Neural cell (in vitro differentiated cells): Measurements from ENCODE around the gene CTNNBL1.

ENCODE experiments used
- CTCF ChIP-seq: fragments of 450-650 bp; IDR thresholded peaks from 2 replicates; pipeline ENCODE4 v1.5.1; 2014; ENCODE audit warnings: antibody characterized with exemption, mild to moderate bottlenecking, moderate library complexity; ENCODE audit not compliant: poor library complexity, severe bottlenecking
- EP300 ChIP-seq: fragments of 450-650 bp; conservative IDR thresholded peaks from 2 replicates; pipeline ENCODE4 v1.6.1; 2014; ENCODE audit warnings: antibody characterized with exemption, mild to moderate bottlenecking, moderate library complexity; ENCODE audit not compliant: poor library complexity, severe bottlenecking
- POLR2AphosphoS5 ChIP-seq: IDR thresholded peaks from 2 replicates; pipeline ENCODE4 v1.6.1; 2012
- SMC3 ChIP-seq: fragments of 450-650 bp; conservative IDR thresholded peaks from 2 replicates; pipeline ENCODE4 v1.6.1; 2014; ENCODE audit warnings: antibody characterized with exemption, mild to moderate bottlenecking, moderate library complexity; ENCODE audit not compliant: poor library complexity
- TAF1 ChIP-seq: IDR thresholded peaks from 2 replicates; pipeline ENCODE4 v1.6.1; 2012; ENCODE audit warnings: low read depth

- no peak for TF ChIP-seq CTCF
- no peak for TF ChIP-seq EP300
- no peak for TF ChIP-seq SMC3
- no peak for TF ChIP-seq TAF1
- no peak for TF ChIP-seq POLR2AphosphoS5
These were observed 185.2 kb downstream of the CTNNBL1 start for GRCh38 chr20:37878835-37879599.
